ENCODE results near the gene USP15.

GRCh38 chr12:62285284-62285683 lies 25.1 kb downstream of the USP15 start:
- TF ChIP-seq CTCF (tag by site-specific recombination; IDR thresholded peaks at IDR 0.05) = no peak
- TF ChIP-seq ZNF292 (tag by site-specific recombination; IDR thresholded peaks at IDR 0.05; ENCODE audit: borderline replicate concordance, low read depth) = no peak
- TF ChIP-seq PRDM10 (tag by site-specific recombination; IDR thresholded peaks at IDR 0.05) = no peak
